H54 (cell line): ENCODE data around the gene GRIK4.
"Not testable (repeated sequence)": the region's sequence is repeated elsewhere in the genome, so short reads cannot be mapped to it uniquely, and the experiment has no call there.

Experiments used
- DNase-seq: peaks from one replicate; pipeline ENCODE4 v3.0.0; 2011; ENCODE audit warnings: low spot score, mixed read lengths; ENCODE audit not compliant: insufficient read length
- FAIRE-seq: peaks from 3 replicates; lab custom pipeline; 2011; peaks lifted over from hg19 to GRCh38; lab: Jason Lieb, UNC
- POLR2A ChIP-seq: IDR thresholded peaks from 2 replicates; pipeline ENCODE4 v1.6.1; 2011; ENCODE audit warnings: low read depth, mild to moderate bottlenecking, low read length

The GRIK4 gene

GRCh38 chr11:120994091-120994859 lies 482.7 kb downstream of the GRIK4 start:
- no peak for DNase-seq
- FAIRE-seq, result no peak
- no peak for TF ChIP-seq POLR2A

GRCh38 chr11:120995184-120995583 lies 483.6 kb downstream of the GRIK4 start:
- FAIRE-seq (no peak), DNase-seq (no peak)
- no peak for TF ChIP-seq POLR2A

GRCh38 chr11:120996973-120997372 lies 485.4 kb downstream of the GRIK4 start:
- TF ChIP-seq POLR2A, result no peak
- DNase-seq (no peak), FAIRE-seq (no peak)

GRCh38 chr11:120998581-120998980 lies 487.0 kb downstream of the GRIK4 start:
- FAIRE-seq, result no peak
- TF ChIP-seq POLR2A, result no peak
- DNase-seq, result no peak

- TF ChIP-seq POLR2A, result no peak
- FAIRE-seq (no peak), DNase-seq (no peak)
Observed at GRCh38 chr11:121004206-121004840, 492.8 kb downstream of the GRIK4 start.

- FAIRE-seq (no peak), DNase-seq (no peak)
- TF ChIP-seq POLR2A, result no peak
Observed at GRCh38 chr11:121006922-121007321, 495.4 kb downstream of the GRIK4 start.

- FAIRE-seq (no peak), DNase-seq (no peak)
- TF ChIP-seq POLR2A, result no peak
Observed at GRCh38 chr11:121008551-121008950, 497.0 kb downstream of the GRIK4 start.

- TF ChIP-seq POLR2A, result no peak
- no peak for FAIRE-seq
Observed at GRCh38 chr11:121012091-121012490, 500.5 kb downstream of the GRIK4 start.

GRCh38 chr11:121018746-121019145 lies 507.2 kb downstream of the GRIK4 start:
- no peak for FAIRE-seq
- no peak for TF ChIP-seq POLR2A

More at GRCh38 chr11:121012091-121012490, 500.5 kb downstream of the GRIK4 start:
- DNase-seq, result no peak

GRCh38 chr11:121021718-121022117 lies 510.2 kb downstream of the GRIK4 start:
- DNase-seq, FAIRE-seq: not testable (repeated sequence)

More at GRCh38 chr11:121018746-121019145, 507.2 kb downstream of the GRIK4 start:
- DNase-seq, result no peak

GRCh38 chr11:121023848-121024751 lies 512.6 kb downstream of the GRIK4 start, which contains the start of gene TBCEL:
TBCEL (plus strand) TSS chr11:121024102; CDS start chr11:121045691, 21,589 bp downstream.
- FAIRE-seq, result peak; percentile 77

GRCh38 chr11:121024989-121025388 lies 513.4 kb downstream of the GRIK4 start:
- no peak for DNase-seq
- no peak for FAIRE-seq
- no peak for TF ChIP-seq POLR2A

More at GRCh38 chr11:121023848-121024751, 512.6 kb downstream of the GRIK4 start, which contains the start of gene TBCEL:
- DNase-seq, result peak; percentile 81
- peak; percentile 20; the same call in 1 of the 2 replicates for TF ChIP-seq POLR2A

- FAIRE-seq (no peak), DNase-seq (no peak)
- TF ChIP-seq POLR2A, result no peak
Observed at GRCh38 chr11:121029153-121029552, 517.6 kb downstream of the GRIK4 start.

- FAIRE-seq, result no peak
Observed at GRCh38 chr11:121029813-121030445, 518.4 kb downstream of the GRIK4 start.

More at GRCh38 chr11:121029813-121030445, 518.4 kb downstream of the GRIK4 start:
- no peak for DNase-seq
- TF ChIP-seq POLR2A, result no peak
